Astrocyte of the cerebellum (primary cell): ENCODE measurements around the gene SYNE3.
A peak's percentile ranks its signal among the peaks of the same experiment; 100 is the strongest.

Experiments used
- DNase-seq: peaks from one replicate; pipeline ENCODE4 v3.0.0-alpha.2; 2011; ENCODE audit warnings: low read depth
- H3K4me3 ChIP-seq: 2 replicates; pipeline ENCODE4 v1.5.1; 2011; ENCODE audit warnings: mild to moderate bottlenecking, low read depth, low read length, moderate library complexity
- CTCF ChIP-seq: IDR thresholded peaks from 2 replicates; pipeline ENCODE4 v1.5.1; 2012; ENCODE audit warnings: low read length, low read depth, moderate library complexity, mild to moderate bottlenecking; ENCODE audit errors: missing control alignments
- in situ Hi-C: cut with HindIII; loops from 2 replicates; pipeline ENCODE4 v1.10.0; 2017; ENCODE audit warnings: low sequenced_read_pairs

The SYNE3 gene

GRCh38 chr14:95548328-95548929 lies 32.0 kb upstream of the SYNE3 start:
- in situ Hi-C loops = no loop called here
- no peak for TF ChIP-seq CTCF
- H3K4me3 ChIP-seq = no peak overlapping the region
- DNase-seq = no peak

DNA sequence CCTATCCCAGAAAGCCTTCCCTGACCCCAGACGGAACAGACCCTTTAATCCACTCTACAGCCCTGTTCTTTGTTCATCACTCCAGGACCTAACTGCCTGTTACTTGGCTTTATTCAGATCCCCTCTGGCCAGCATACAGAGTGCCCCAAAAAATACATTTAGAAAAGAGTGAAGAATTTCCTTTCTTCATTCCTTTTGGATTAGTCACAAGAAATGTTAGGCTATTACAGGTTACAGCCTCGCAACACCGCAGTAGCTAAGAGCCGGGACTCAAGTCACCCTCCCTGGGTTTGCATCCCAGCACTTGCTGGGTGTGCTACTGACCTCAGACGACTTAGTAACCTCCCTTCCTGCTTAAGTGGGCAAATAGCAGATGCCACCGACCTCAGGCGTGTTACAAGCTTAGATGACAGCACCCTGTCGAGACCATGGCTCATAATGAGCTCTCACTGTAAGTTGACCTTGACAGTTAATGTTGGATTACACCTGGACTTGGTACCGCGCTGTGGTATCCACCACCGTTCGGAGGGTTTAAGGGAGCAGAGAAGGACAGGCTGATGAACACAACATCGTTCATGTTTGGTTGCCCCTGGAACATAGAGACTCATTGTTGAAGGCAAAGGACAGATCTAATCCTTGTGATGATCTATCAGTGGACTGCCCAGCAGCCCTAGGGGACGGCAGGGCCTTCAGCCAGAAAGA lies 31.3 kb upstream of the SYNE3 start:
- in situ Hi-C loops = no loop called here
- H3K4me3 ChIP-seq = no peak overlapping the region
- TF ChIP-seq CTCF = no peak
- DNase-seq = no peak

DNA sequence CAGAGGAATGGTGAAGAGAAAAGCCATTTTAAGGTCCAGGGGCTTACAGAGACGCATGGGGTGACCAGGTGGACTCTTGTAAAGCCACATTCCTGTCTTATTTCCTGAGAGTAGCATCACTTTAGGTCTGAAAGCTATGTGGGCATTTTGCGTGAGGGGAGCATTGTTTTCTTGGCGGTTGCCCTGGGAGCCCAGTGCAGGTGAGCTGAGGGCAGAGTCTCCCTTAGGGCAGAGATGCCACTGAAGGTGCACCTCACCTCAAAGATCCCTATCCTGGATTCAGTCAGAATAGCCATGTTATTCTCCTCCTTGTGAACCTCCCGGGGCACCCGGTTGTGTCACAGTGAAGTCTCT lies 30.8 kb upstream of the SYNE3 start:
- no peak for DNase-seq
- in situ Hi-C loops = no loop called here
- TF ChIP-seq CTCF = no peak
- H3K4me3 ChIP-seq = no peak overlapping the region

DNA sequence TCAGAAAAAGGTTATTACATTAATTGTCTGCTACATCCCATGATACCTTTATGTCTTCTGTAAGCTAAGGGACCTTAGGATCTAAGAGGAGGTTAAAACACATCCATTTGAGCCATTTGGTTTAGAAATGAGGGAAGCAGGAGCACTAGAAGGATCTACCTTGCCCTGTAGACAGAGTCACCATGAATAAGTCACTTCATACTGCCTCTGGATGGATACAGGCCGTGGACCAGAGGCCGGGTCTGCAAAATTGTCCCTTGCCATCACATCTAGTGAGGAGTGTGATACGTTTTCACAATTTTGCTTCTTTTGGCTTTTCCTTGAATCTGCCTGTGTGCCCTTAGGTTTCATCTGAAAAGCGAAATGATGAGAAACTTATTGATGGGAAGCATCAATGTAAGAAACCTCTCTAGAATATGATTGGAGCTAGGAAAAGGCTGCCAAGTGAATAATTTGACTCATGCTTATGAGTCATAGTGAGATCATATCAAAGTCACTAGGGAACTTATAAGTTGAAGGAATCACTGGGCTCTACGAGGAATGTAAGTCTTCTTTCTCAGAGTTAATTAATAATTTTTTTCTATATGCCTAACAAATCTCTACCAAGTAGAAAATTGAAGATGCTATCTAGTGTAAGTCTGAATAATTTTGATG lies 29.2 kb upstream of the SYNE3 start:
- no peak overlapping the region for H3K4me3 ChIP-seq
- in situ Hi-C loops = no loop called here
- peak; percentile 75 for DNase-seq
- no peak for TF ChIP-seq CTCF

DNA sequence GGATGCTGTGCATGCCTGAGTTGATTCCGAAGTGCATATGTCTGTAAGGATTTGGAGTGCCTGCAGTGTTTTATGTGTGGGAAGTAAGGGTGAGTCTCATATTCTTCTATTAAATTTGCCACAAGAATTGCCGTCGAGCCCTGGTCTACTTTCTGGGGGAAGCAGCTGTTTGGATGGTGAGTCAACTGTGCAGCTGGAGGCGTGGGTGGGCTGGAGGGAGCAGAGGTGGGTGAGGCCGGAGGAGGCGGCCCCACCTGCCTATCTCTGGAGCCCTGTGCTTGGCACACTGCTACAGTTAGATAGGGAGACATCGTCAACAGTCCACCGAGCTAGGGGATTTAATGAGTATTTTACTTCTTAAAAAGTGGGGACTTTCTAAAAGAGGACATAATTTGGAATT lies 28.1 kb upstream of the SYNE3 start:
- no peak for TF ChIP-seq CTCF
- in situ Hi-C loops = no loop called here
- no peak for DNase-seq
- H3K4me3 ChIP-seq = no peak overlapping the region

GRCh38 chr14:95543021-95543420 lies 26.6 kb upstream of the SYNE3 start:
- in situ Hi-C loops = no loop called here
- H3K4me3 ChIP-seq = no peak overlapping the region
- TF ChIP-seq CTCF = no peak
- DNase-seq = no peak
